Prostate gland (tissue), 2 donors: Measurements from ENCODE around the gene TACC2.
A peak's percentile ranks its signal among the peaks of the same experiment; 100 is the strongest.

ENCODE experiments used
- CTCF ChIP-seq, 4 experiments: fragments of 200-600 bp in 2 of 4; fragments of 450-650 bp in 2 of 4; sonication (generic) in 2 of 4; IDR thresholded peaks; 1 replicate in 3 of 4; 2 replicates in 1 of 4; pipeline ENCODE4 v1.5.1; 2016 to 2019; ENCODE audit warnings: antibody characterized with exemption in 4 of 4, mild to moderate bottlenecking in 2 of 4, moderate library complexity in 2 of 4
- POLR2A ChIP-seq: fragments of 450-650 bp; IDR thresholded peaks from one replicate; pipeline ENCODE4 v1.6.1; 2016; ENCODE audit warnings: antibody characterized with exemption, mild to moderate bottlenecking
- POLR2AphosphoS5 ChIP-seq: sonication (generic); formaldehyde crosslinking; IDR thresholded peaks from one replicate; pipeline ENCODE4 v1.6.1; 2017; ENCODE audit warnings: antibody characterized with exemption

DNA sequence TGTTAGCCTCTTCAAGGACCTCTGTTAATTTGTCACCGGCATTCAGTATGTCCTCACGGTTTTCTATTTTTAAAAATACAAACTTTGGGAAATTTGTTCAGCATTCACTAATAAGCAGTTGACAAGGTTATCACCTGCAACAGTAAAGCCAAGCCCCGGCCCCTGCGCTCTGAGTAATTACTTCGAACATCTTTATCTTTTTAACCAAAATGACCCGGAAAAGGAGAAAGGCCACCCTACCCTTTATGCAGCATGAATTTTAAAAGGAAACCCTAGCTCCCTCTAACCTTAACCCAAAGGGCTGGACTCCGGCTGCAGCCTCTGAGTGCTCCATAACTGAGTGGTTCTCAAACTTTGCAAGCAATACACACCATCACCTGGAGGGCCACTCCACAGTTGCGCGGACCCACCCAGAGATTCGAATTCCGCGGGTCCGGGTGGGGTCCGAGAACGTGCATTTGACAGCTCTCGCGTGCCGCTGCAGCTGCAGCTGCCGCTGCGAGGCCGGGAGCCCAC is 14.9 kb upstream of the TACC2 start:
- TF ChIP-seq CTCF (IDR thresholded peaks at IDR 0.05) (peak in 1 of 4 experiments; percentile 9), POLR2AphosphoS5 (no peak), POLR2A (no peak)
